Stimulated activated CD4-positive, alpha-beta T cell treated with anti-CD3 and anti-CD28 coated beads, Interleukin-1b, Interleukin-23, amount 100 ng/mL, for 48 hours (primary cell): ENCODE data around the gene SEC22C.
"Not testable (repeated sequence)": the region's sequence is repeated elsewhere in the genome, so short reads cannot be mapped to it uniquely, and the experiment has no call there.

Source experiments
- DNase-seq: peaks from one replicate; pipeline ENCODE4 v3.0.0-alpha.2; 2020

The SEC22C gene

GRCh38 chr3:42579346-42579745 is 2.4 kb downstream of the SEC22C start:
- DNase-seq: not testable (repeated sequence)

- no peak for DNase-seq
Observed at GRCh38 chr3:42578054-42578453, 3.7 kb downstream of the SEC22C start.

GRCh38 chr3:42575137-42575741 is 6.5 kb downstream of the SEC22C start:
- DNase-seq: no peak

GRCh38 chr3:42572278-42572677 is 9.5 kb downstream of the SEC22C start:
- DNase-seq: no peak

GRCh38 chr3:42569593-42570142 is 12.1 kb downstream of the SEC22C start:
- DNase-seq: no peak

DNA sequence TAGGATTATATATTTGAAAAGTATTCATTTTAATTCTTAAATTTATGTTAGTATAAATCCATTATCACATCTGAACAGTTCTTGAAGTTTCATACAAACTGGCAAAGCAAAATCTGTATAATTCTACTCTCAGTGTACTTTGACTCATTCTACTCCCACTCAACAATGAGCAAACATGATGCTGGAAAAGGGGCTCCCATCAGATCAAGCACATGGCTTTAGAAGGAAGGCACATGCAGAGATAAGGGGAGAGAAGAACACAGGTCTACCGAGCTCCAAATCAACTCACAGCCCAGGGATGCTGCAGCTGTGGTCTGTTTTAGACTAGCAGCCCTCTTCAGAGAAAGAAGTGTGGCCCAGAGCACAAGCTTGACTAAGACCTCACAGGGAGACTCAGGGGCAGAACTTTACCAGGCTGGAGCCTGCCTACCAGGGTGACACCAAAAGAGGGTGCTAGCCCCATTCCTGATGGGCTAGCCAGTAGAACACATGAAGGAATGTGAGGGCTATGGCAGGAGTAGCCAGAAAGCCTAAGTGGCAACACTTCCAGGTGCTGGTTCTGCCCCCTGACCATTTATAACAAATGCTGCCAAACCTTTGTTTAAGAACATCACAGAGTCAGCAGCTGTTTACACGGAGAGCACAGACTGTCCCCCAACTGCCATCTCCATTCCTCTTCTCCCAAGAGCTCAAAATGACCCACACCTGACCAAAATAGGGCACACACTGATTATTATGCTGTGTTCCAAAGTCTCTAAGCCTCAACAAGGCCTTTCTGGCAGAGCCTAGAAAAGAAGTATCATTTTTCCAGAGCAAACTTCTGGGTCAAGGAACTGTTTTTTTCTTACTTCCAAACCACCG is 19.5 kb downstream of the SEC22C start:
- no peak for DNase-seq

GRCh38 chr3:42557854-42558253 is 23.9 kb downstream of the SEC22C start:
- DNase-seq: no peak

- DNase-seq: not testable (repeated sequence)
Observed at GRCh38 chr3:42556817-42557216, 24.9 kb downstream of the SEC22C start.

GRCh38 chr3:42556089-42556632 is 25.6 kb downstream of the SEC22C start:
- DNase-seq: peak; percentile 40

- DNase-seq: no peak
Observed at GRCh38 chr3:42552830-42553229, 28.9 kb downstream of the SEC22C start.

DNA sequence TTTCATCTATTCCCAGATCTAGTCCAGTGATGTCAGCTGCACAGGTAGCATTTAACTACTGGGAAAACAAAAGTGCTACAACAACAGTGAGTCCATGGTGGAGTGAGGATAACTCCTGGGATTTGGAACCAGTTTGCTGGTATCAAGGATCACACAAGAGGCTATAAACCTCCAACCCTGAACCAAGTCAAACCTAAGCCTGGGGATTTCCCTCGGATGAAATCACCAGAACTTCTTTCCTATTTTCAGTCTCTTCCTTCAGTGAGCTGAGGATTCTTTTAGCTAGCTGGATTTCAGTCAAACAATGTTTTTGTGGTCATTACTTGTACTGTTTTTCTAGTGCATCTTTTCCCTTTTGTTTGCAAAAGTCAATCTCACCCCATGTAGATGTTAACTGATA is 31.5 kb downstream of the SEC22C start:
- no peak for DNase-seq

DNA sequence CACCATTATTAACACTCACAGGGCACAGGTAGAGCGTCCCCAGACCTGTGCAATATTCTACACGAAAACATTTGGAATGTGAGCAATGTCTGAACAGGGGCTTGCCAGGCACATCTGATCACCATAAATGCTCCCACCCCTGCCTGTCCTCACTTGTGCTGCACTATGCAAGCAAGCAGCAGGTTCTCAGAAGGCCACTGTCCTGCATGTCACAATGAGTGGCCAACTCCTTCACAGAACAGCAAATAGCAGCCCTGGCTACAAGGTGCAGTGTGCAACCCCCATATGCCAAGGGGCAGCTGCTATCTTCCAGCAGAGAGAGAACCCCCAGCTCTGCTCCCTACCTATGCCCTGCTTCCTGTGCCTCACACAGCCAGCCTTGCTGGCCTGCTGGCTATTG is 32.6 kb downstream of the SEC22C start:
- no peak for DNase-seq

- DNase-seq: peak; percentile 57
Observed at GRCh38 chr3:42547401-42547945, 34.3 kb downstream of the SEC22C start.

DNA sequence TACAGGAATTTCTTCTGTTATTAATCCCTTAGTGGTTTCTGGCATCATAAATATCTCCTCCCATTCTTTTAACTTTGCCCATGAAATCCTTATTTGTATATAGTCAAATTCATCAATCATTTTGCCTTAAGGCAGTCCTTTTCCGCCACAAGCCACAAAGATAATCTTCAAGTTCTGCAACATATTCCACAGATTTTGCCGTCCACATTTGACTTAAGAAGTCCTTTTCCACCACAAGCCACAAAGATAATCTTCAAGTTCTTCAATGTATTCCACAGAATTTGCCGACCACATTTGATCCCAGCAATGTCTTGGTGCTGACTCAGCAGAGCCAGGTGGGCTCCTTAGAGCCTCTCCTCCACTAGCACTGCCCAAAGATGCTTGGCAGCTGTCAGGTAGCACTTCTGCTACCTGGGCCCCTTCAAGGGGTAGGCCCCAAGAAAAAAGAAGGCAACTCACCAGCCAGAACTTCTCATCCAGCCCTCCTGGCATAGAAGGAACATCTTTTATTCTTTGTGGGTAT is 35.0 kb downstream of the SEC22C start:
- DNase-seq: no peak

GRCh38 chr3:42545284-42545900 is 36.4 kb downstream of the SEC22C start:
- no peak for DNase-seq

- DNase-seq: no peak
Observed at GRCh38 chr3:42544492-42545283, 37.1 kb downstream of the SEC22C start.

GRCh38 chr3:42541079-42541478 is 40.7 kb downstream of the SEC22C start:
- DNase-seq: no peak

DNA sequence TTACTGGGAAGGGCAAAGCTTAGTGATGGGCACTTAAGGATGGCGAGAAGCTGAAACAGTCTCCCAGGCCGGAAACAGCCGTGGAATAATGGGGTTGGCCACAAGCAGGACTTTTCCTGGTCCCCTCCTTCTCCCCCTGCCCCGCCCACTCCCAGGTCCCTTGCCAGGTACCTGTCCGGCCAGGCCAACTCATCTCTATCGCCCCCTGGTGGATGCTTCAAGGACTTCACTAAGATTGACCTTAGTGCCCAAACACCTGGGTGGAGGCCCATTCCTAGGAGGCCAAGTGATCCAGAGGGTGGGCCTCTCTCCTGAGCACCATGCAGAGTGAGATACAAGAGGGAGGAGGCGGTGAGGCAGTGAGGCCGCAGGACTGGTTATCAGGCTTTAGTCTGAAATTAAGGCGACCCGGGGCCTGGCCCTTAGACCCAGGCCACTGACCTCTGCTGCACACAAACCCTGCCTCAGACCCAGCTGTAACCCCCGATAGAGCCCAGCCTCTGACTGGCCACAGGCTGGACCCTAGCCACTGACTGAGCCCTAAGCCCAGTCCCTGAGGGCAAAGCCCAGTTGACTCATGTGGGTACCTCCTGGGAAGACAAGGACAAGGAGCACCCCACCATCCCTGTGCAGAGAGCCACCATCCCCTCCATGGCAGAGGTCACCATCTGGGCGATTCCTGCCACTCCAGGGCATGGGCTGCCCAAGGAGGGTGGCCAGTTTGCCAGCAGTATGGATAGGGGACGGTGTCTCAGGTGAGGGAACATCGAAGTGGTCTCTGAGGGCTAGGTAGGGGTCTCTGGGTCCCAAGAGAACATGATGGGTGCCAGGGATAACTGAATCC is 41.7 kb downstream of the SEC22C start:
- peak; percentile 47 for DNase-seq

DNA sequence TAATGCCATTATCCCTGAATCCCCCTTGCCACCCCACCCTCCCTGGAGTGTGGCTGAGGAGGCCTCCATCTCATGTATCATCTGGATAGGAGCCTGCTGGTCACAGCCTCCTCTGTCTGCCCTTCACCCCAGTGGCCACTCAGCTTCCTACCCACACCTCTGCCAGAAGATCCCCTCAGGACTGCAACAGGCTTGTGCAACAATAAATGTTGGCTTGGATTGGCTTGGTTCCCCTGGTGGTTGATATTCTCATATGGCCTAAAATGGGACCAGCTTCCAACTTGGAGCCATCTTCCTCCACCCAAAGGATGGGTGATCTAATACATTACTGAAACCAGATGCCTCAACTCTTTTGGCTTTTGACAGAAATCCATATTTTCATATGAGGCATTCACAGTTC is 44.4 kb downstream of the SEC22C start:
- DNase-seq: no peak

DNA sequence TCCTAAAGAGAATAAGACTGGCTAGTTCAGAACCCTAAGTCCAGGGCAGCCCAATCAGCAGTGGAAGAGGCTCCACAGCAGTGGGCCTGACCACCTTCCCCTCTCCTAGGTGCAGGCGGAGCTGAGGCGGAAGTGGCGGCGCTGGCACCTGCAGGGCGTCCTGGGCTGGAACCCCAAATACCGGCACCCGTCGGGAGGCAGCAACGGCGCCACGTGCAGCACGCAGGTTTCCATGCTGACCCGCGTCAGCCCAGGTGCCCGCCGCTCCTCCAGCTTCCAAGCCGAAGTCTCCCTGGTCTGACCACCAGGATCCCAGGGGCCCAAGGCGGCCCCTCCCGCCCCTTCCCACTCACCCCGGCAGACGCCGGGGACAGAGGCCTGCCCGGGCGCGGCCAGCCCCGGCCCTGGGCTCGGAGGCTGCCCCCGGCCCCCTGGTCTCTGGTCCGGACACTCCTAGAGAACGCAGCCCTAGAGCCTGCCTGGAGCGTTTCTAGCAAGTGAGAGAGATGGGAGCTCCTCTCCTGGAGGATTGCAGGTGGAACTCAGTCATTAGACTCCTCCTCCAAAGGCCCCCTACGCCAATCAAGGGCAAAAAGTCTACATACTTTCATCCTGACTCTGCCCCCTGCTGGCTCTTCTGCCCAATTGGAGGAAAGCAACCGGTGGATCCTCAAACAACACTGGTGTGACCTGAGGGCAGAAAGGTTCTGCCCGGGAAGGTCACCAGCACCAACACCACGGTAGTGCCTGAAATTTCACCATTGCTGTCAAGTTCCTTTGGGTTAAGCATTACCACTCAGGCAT is 45.6 kb downstream of the SEC22C start:
- DNase-seq: peak; percentile 26
